GM12801 (cell line): ENCODE measurements around the gene MED16.

Source experiments
- TF ChIP-seq, protein P1 (sequence below): IDR thresholded peaks from one replicate; pipeline ENCODE4 v1.5.1; 2011; ENCODE audit warnings: control low read depth; ENCODE audit not compliant: insufficient read length; ENCODE audit errors: extremely low read depth

Gene MED16

GRCh38 chr19:850221-850978, 42.6 kb downstream of the MED16 start:
- TF ChIP-seq, protein P1, sequence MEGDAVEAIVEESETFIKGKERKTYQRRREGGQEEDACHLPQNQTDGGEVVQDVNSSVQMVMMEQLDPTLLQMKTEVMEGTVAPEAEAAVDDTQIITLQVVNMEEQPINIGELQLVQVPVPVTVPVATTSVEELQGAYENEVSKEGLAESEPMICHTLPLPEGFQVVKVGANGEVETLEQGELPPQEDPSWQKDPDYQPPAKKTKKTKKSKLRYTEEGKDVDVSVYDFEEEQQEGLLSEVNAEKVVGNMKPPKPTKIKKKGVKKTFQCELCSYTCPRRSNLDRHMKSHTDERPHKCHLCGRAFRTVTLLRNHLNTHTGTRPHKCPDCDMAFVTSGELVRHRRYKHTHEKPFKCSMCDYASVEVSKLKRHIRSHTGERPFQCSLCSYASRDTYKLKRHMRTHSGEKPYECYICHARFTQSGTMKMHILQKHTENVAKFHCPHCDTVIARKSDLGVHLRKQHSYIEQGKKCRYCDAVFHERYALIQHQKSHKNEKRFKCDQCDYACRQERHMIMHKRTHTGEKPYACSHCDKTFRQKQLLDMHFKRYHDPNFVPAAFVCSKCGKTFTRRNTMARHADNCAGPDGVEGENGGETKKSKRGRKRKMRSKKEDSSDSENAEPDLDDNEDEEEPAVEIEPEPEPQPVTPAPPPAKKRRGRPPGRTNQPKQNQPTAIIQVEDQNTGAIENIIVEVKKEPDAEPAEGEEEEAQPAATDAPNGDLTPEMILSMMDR, result no peak

DNA sequence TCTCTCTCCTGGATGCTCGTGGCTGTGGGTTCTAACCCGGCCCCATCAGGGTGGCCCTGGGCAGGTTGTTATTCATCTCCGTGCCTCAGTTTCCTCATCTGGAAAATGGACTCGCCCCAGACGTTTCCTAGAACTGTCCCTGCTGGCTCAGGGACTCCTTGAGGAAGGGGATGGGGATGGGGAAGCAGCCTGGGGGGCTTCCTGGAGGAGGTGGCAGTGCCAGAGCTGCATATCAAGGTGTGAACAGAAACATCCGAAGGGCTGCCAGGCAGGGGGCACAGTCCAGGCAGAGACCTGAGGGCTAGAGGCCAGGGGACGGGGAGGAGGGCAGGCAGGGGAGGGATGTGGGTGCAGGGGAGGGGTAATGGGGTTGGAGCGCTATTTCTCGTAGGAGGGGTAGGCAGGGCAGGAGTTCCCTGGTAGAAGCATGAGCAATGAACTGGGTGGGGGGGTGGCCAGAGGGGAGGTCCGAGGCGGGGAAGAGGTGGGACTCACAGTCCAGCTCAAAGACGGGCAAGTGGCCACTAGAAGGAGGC, 44.5 kb downstream of the MED16 start:
- TF ChIP-seq, protein P1, result no peak

- TF ChIP-seq, protein P1, result no peak
Measured at GRCh38 chr19:845707-846521, 47.1 kb downstream of the MED16 start.

- TF ChIP-seq, protein P1, result no peak
Measured at GRCh38 chr19:844546-844971, 48.4 kb downstream of the MED16 start.

GRCh38 chr19:843836-844545, 49.0 kb downstream of the MED16 start:
- TF ChIP-seq, protein P1, result no peak

DNA sequence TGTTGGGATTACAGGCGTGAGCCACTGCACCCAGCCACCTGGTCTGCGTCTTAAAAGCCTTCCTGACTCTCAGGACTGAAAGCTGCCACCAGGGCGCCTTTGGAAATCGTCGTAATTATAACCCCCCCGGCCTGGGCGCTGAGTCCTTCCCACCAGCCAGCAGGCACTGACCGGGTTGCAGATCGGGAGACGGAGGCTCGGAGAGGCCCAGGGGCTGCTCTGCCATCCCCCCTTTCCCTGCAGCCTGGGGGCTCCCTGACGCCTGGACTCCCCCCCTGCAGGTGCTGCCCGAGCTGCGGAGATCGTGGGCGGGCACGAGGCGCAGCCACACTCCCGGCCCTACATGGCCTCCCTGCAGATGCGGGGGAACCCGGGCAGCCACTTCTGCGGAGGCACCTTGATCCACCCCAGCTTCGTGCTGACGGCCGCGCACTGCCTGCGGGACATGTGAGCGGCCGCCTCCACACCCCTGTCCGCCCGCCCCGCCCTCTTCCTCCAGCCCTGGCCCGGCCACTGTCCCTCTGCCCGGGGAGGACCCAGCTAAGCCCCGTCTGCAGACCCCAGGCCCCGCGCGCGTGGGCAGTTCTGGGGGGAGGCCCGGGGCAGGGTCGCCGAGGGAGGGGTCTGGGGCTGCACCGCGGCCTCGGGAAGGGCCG, 49.7 kb downstream of the MED16 start:
- TF ChIP-seq, protein P1, result no peak
